SK-N-MC (cell line): ENCODE measurements around the gene LCE2C.
"Not testable (repeated sequence)": the region's sequence is repeated elsewhere in the genome, so short reads cannot be mapped to it uniquely, and the experiment has no call there.

ENCODE experiments used
- DNase-seq: peaks from one replicate; pipeline ENCODE4 v3.0.0-alpha.2; 2011; ENCODE audit warnings: low read depth, low spot score
- H3K27ac ChIP-seq: fragments of 200-600 bp; sonication (generic); 2 replicates; pipeline ENCODE4 v1.5.1; 2016; ENCODE audit warnings: mixed run types
- H3K36me3 ChIP-seq: fragments of 200-600 bp; sonication (generic); 2 replicates; pipeline ENCODE4 v1.6.1; 2017; ENCODE audit warnings: antibody characterized with exemption, low read length, mixed read lengths; ENCODE audit not compliant: insufficient read depth
- H3K4me3 ChIP-seq: fragments of 200-600 bp; sonication (generic); 2 replicates; pipeline ENCODE4 v1.5.1; 2016
- H3K9ac ChIP-seq: fragments of 200-600 bp; sonication (generic); 2 replicates; pipeline ENCODE4 v1.8.0; 2017; ENCODE audit warnings: mixed run types, mixed read lengths; ENCODE audit not compliant: insufficient read length
- H3K9me3 ChIP-seq: fragments of 200-600 bp; sonication (generic); 2 replicates; pipeline ENCODE4 v1.6.1; 2017; ENCODE audit warnings: low read depth, mild to moderate bottlenecking, antibody characterized with exemption, low read length, moderate library complexity, mixed read lengths
- EZH2 ChIP-seq: fragments of 200-600 bp; sonication (generic); IDR thresholded peaks from one replicate; pipeline ENCODE4 v1.6.1; 2017; ENCODE audit warnings: antibody characterized with exemption
- FOXP2 ChIP-seq: optimal IDR thresholded peaks from 2 replicates; pipeline ENCODE3; 2011; ENCODE audit warnings: mild to moderate bottlenecking, moderate library complexity; ENCODE audit not compliant: insufficient read depth; ENCODE audit errors: extremely low read length, control extremely low read depth
- POLR2AphosphoS5 ChIP-seq: IDR thresholded peaks from 2 replicates; pipeline ENCODE4 v1.6.1; 2012; ENCODE audit warnings: mild to moderate bottlenecking, low read depth, low read length, borderline replicate concordance

The LCE2C gene

GRCh38 chr1:152663098-152663497 is 12.0 kb upstream of the LCE2C start, which contains the start of gene LCE2D:
LCE2D (plus strand) TSS chr1:152663380; CDS start chr1:152664106, 726 bp downstream.
- Histone ChIP-seq H3K9ac (no peak within 1 kb of the TSS), H3K27ac (no peak within 1 kb of the TSS), H3K9me3 (no peaks in the 10 kb centered on the region), H3K4me3 (no peak within 1 kb of the TSS), H3K36me3 (no peaks in the 10 kb centered on the region)
- TF ChIP-seq POLR2AphosphoS5 (no peak), FOXP2 (no peak), EZH2 (no peak)
- DNase-seq: no peak

- H3K9me3 ChIP-seq, H3K4me3 ChIP-seq, H3K36me3 ChIP-seq, DNase-seq, H3K27ac ChIP-seq, H3K9ac ChIP-seq: not testable (repeated sequence)
These were observed 8.9 kb upstream of the LCE2C start for GRCh38 chr1:152666171-152666570.

GRCh38 chr1:152667648-152668047 is 7.4 kb upstream of the LCE2C start:
- no peak overlapping the region for H3K9ac ChIP-seq
- no peaks in the 10 kb centered on the region for H3K9me3 ChIP-seq
- no peak for DNase-seq
- no peak overlapping the region for H3K4me3 ChIP-seq
- no peaks in the 10 kb centered on the region for H3K36me3 ChIP-seq
- no peak for TF ChIP-seq POLR2AphosphoS5
- no peak for TF ChIP-seq FOXP2
- no peak for TF ChIP-seq EZH2
- no peak overlapping the region for H3K27ac ChIP-seq

GRCh38 chr1:152673016-152673415 is 2.1 kb upstream of the LCE2C start:
- Histone ChIP-seq H3K27ac (no peak overlapping the region), H3K9ac (no peak overlapping the region), H3K36me3 (no peaks in the 10 kb centered on the region), H3K9me3 (no peaks in the 10 kb centered on the region), H3K4me3 (no peak overlapping the region)
- no peak for DNase-seq
- TF ChIP-seq POLR2AphosphoS5 (no peak), EZH2 (no peak), FOXP2 (no peak)

GRCh38 chr1:152679459-152679858 is 4.4 kb downstream of the LCE2C start:
- Histone ChIP-seq H3K4me3 (no peak overlapping the region), H3K36me3 (no peaks in the 10 kb centered on the region), H3K9ac (no peak overlapping the region), H3K27ac (no peak overlapping the region), H3K9me3 (no peaks in the 10 kb centered on the region)
- no peak for TF ChIP-seq FOXP2
- no peak for TF ChIP-seq POLR2AphosphoS5
- TF ChIP-seq EZH2: no peak
- DNase-seq: no peak

- Histone ChIP-seq H3K27ac (no peak overlapping the region), H3K9ac (no peak overlapping the region), H3K9me3 (no peaks in the 10 kb centered on the region), H3K36me3 (no peaks in the 10 kb centered on the region), H3K4me3 (no peak overlapping the region)
- TF ChIP-seq FOXP2 (no peak), EZH2 (no peak), POLR2AphosphoS5 (no peak)
- no peak for DNase-seq
These were observed 6.5 kb downstream of the LCE2C start for GRCh38 chr1:152681616-152682015.

GRCh38 chr1:152683846-152684245 is 8.8 kb downstream of the LCE2C start:
- TF ChIP-seq EZH2 (no peak), FOXP2 (no peak), POLR2AphosphoS5 (no peak)
- DNase-seq: no peak
- Histone ChIP-seq H3K4me3 (no peak overlapping the region), H3K27ac (no peak overlapping the region), H3K9me3 (no peaks in the 10 kb centered on the region), H3K9ac (no peak overlapping the region), H3K36me3 (no peaks in the 10 kb centered on the region)

- H3K36me3 ChIP-seq, DNase-seq, H3K9me3 ChIP-seq: not testable (repeated sequence)
These were observed 10.7 kb downstream of the LCE2C start, which contains the start of gene LCE2B for GRCh38 chr1:152685823-152686222. LCE2B (plus strand) TSS chr1:152686123; CDS start chr1:152686844, 721 bp downstream.

GRCh38 chr1:152697701-152698600 is 22.9 kb downstream of the LCE2C start, which contains the start of gene LCE2A:
LCE2A (plus strand) TSS chr1:152698345; CDS start chr1:152698902, 557 bp downstream.
- H3K4me3 ChIP-seq: no peak within 1 kb of the TSS
- H3K36me3 ChIP-seq: no peaks in the 10 kb centered on the region
- DNase-seq: no peak
- no peak within 1 kb of the TSS for H3K27ac ChIP-seq
- H3K9ac ChIP-seq: no peak within 1 kb of the TSS
- no peaks in the 10 kb centered on the region for H3K9me3 ChIP-seq
- TF ChIP-seq FOXP2: no peak
- no peak for TF ChIP-seq EZH2
- TF ChIP-seq POLR2AphosphoS5: no peak

More at GRCh38 chr1:152685823-152686222, 10.7 kb downstream of the LCE2C start, which contains the start of gene LCE2B:
- not testable (repeated sequence) for H3K9ac ChIP-seq, H3K4me3 ChIP-seq, H3K27ac ChIP-seq

- TF ChIP-seq POLR2AphosphoS5 (no peak), EZH2 (no peak), FOXP2 (no peak)
- Histone ChIP-seq H3K36me3 (no peaks in the 10 kb centered on the region), H3K9me3 (no peaks in the 10 kb centered on the region), H3K27ac (no peak overlapping the region), H3K9ac (no peak overlapping the region), H3K4me3 (no peak overlapping the region)
- DNase-seq: no peak
These were observed 24.7 kb downstream of the LCE2C start for GRCh38 chr1:152699746-152700145.
